ENCODE measurements around the gene LCNL1. TPM values are rescaled to one million over a fixed set of nuclear protein-coding genes. Genes with fewer than 3 reads are reported as not detected.

Gene LCNL1
- total RNA-seq, 1 donor from 2014 or later = not detected

GRCh38 chr9:137017071-137017470, 34.3 kb downstream of the LCNL1 start:
- Mint-ChIP-seq H3K36me3 (ENCODE audit: low read depth) (no peaks in the 10 kb centered on the region), H3K4me1 (peaks cover 1% of the 10 kb centered on the region), H3K9me3 (no peaks in the 10 kb centered on the region), H3K27me3 (no peaks in the 10 kb centered on the region), H3K27ac (no peak overlapping the region), H3K4me3 (no peak overlapping the region)
- intact Hi-C loops (cut with micrococcal nuclease) = no loop called here
- no peak for DNase-seq

- intact Hi-C loops (cut with micrococcal nuclease) = no loop called here
- no peaks in the 10 kb centered on the region for H3K9me3 Mint-ChIP-seq
Observed at GRCh38 chr9:137017791-137018497, 35.2 kb downstream of the LCNL1 start.

GRCh38 chr9:137018761-137019559, 36.2 kb downstream of the LCNL1 start:
- Mint-ChIP-seq H3K27me3 (no peaks in the 10 kb centered on the region), H3K4me1 (peaks cover 3% of the 10 kb centered on the region), H3K4me3 (no peak overlapping the region), H3K9me3 (no peaks in the 10 kb centered on the region), H3K27ac (no peak overlapping the region), H3K36me3 (ENCODE audit: low read depth) (no peaks in the 10 kb centered on the region)
- intact Hi-C loops (cut with micrococcal nuclease) = no loop called here
- no peak for DNase-seq

More at GRCh38 chr9:137017791-137018497, 35.2 kb downstream of the LCNL1 start:
- Mint-ChIP-seq H3K4me3 (no peak overlapping the region), H3K4me1 (peaks cover 3% of the 10 kb centered on the region), H3K36me3 (ENCODE audit: low read depth) (no peaks in the 10 kb centered on the region), H3K27ac (no peak overlapping the region), H3K27me3 (no peaks in the 10 kb centered on the region)
- no peak for DNase-seq

GRCh38 chr9:137019891-137020683, 37.3 kb downstream of the LCNL1 start:
- H3K27ac Mint-ChIP-seq = no peak overlapping the region
- no peaks in the 10 kb centered on the region for H3K9me3 Mint-ChIP-seq
- intact Hi-C loops (cut with micrococcal nuclease) = no loop called here
- no peaks in the 10 kb centered on the region for H3K36me3 Mint-ChIP-seq (ENCODE audit: low read depth)
- H3K4me3 Mint-ChIP-seq = no peak overlapping the region
- H3K27me3 Mint-ChIP-seq = no peaks in the 10 kb centered on the region
- no peak for DNase-seq
- peaks cover 3% of the 10 kb centered on the region for H3K4me1 Mint-ChIP-seq

GRCh38 chr9:137020771-137021567, 38.2 kb downstream of the LCNL1 start:
- no peak overlapping the region for H3K4me3 Mint-ChIP-seq
- DNase-seq = no peak
- no peaks in the 10 kb centered on the region for H3K9me3 Mint-ChIP-seq
- no peaks in the 10 kb centered on the region for H3K27me3 Mint-ChIP-seq
- H3K27ac Mint-ChIP-seq = no peak overlapping the region
- no peaks in the 10 kb centered on the region for H3K36me3 Mint-ChIP-seq (ENCODE audit: low read depth)
- intact Hi-C loops (cut with micrococcal nuclease) = no loop called here
- peaks cover 3% of the 10 kb centered on the region for H3K4me1 Mint-ChIP-seq

GRCh38 chr9:137021568-137021978, 38.8 kb downstream of the LCNL1 start:
- no peak overlapping the region for H3K4me3 Mint-ChIP-seq
- DNase-seq = no peak
- no peaks in the 10 kb centered on the region for H3K27me3 Mint-ChIP-seq
- no peaks in the 10 kb centered on the region for H3K36me3 Mint-ChIP-seq (ENCODE audit: low read depth)
- H3K27ac Mint-ChIP-seq = no peak overlapping the region
- intact Hi-C loops (cut with micrococcal nuclease) = no loop called here
- peaks cover 4% of the 10 kb centered on the region for H3K4me1 Mint-ChIP-seq
- no peaks in the 10 kb centered on the region for H3K9me3 Mint-ChIP-seq

GRCh38 chr9:137021979-137022661, 39.3 kb downstream of the LCNL1 start:
- H3K9me3 Mint-ChIP-seq = no peaks in the 10 kb centered on the region
- intact Hi-C loops (cut with micrococcal nuclease) = loop anchor here (1.0 kb wide), 1 partner anchor 30 kb away; the partner anchor contains the start of gene PAXX
- no peak overlapping the region for H3K4me3 Mint-ChIP-seq
- no peaks in the 10 kb centered on the region for H3K36me3 Mint-ChIP-seq (ENCODE audit: low read depth)
- no peaks in the 10 kb centered on the region for H3K27me3 Mint-ChIP-seq
- no peak overlapping the region for H3K27ac Mint-ChIP-seq
- DNase-seq = peak; percentile 91
- peaks cover 6% of the 10 kb centered on the region for H3K4me1 Mint-ChIP-seq

- Mint-ChIP-seq H3K4me1 (peaks cover 9% of the 10 kb centered on the region), H3K9me3 (no peaks in the 10 kb centered on the region), H3K36me3 (ENCODE audit: low read depth) (no peaks in the 10 kb centered on the region), H3K4me3 (no peak overlapping the region), H3K27ac (no peak overlapping the region), H3K27me3 (peaks cover 2% of the 10 kb centered on the region)
- intact Hi-C loops (cut with micrococcal nuclease) = loop anchor here (1.0 kb wide), 1 partner anchor 30 kb away; the partner anchor contains the start of gene PAXX
- no peak for DNase-seq
Observed at GRCh38 chr9:137022662-137023008, 39.8 kb downstream of the LCNL1 start.

GRCh38 chr9:137023157-137023556, 40.4 kb downstream of the LCNL1 start:
- DNase-seq = no peak
- intact Hi-C loops (cut with micrococcal nuclease) = no loop called here
- no peaks in the 10 kb centered on the region for H3K36me3 Mint-ChIP-seq (ENCODE audit: low read depth)
- no peaks in the 10 kb centered on the region for H3K9me3 Mint-ChIP-seq
- no peak overlapping the region for H3K4me3 Mint-ChIP-seq
- peaks cover 2% of the 10 kb centered on the region for H3K27me3 Mint-ChIP-seq
- H3K4me1 Mint-ChIP-seq = peaks cover 9% of the 10 kb centered on the region
- H3K27ac Mint-ChIP-seq = no peak overlapping the region

GRCh38 chr9:137023583-137023991, 40.8 kb downstream of the LCNL1 start:
- Mint-ChIP-seq H3K4me3 (no peak overlapping the region), H3K9me3 (no peaks in the 10 kb centered on the region), H3K36me3 (ENCODE audit: low read depth) (no peaks in the 10 kb centered on the region), H3K27me3 (peaks cover 2% of the 10 kb centered on the region), H3K27ac (no peak overlapping the region), H3K4me1 (peaks cover 9% of the 10 kb centered on the region)
- DNase-seq = no peak
- intact Hi-C loops (cut with micrococcal nuclease) = no loop called here

- Mint-ChIP-seq H3K4me3 (no peak overlapping the region), H3K27ac (no peak overlapping the region), H3K36me3 (ENCODE audit: low read depth) (no peaks in the 10 kb centered on the region), H3K4me1 (peaks cover 23% of the 10 kb centered on the region), H3K9me3 (no peaks in the 10 kb centered on the region), H3K27me3 (peaks cover 2% of the 10 kb centered on the region)
- no peak for DNase-seq
- intact Hi-C loops (cut with micrococcal nuclease) = no loop called here
Observed at GRCh38 chr9:137025517-137025966, 42.7 kb downstream of the LCNL1 start.

- Mint-ChIP-seq H3K27me3 (peaks cover 2% of the 10 kb centered on the region), H3K4me1 (peaks cover 27% of the 10 kb centered on the region), H3K4me3 (no peak overlapping the region), H3K27ac (no peak overlapping the region), H3K9me3 (no peaks in the 10 kb centered on the region), H3K36me3 (ENCODE audit: low read depth) (no peaks in the 10 kb centered on the region)
- DNase-seq = no peak
- intact Hi-C loops (cut with micrococcal nuclease) = no loop called here
Observed at GRCh38 chr9:137026384-137026783, 43.6 kb downstream of the LCNL1 start.

GRCh38 chr9:137026828-137027227, 44.0 kb downstream of the LCNL1 start:
- intact Hi-C loops (cut with micrococcal nuclease) = no loop called here
- Mint-ChIP-seq H3K27me3 (peaks cover 2% of the 10 kb centered on the region), H3K27ac (peak overlapping the region; percentile 78), H3K36me3 (ENCODE audit: low read depth) (no peaks in the 10 kb centered on the region), H3K4me1 (peaks cover 29% of the 10 kb centered on the region), H3K9me3 (no peaks in the 10 kb centered on the region), H3K4me3 (peak overlapping the region; percentile 81)
- peak; percentile 65 for DNase-seq
